ENCODE results near the gene ZFPL1.

GRCh38 chr11:65087216-65087615, 3.2 kb downstream of the ZFPL1 start:
- TF ChIP-seq, protein P1, sequence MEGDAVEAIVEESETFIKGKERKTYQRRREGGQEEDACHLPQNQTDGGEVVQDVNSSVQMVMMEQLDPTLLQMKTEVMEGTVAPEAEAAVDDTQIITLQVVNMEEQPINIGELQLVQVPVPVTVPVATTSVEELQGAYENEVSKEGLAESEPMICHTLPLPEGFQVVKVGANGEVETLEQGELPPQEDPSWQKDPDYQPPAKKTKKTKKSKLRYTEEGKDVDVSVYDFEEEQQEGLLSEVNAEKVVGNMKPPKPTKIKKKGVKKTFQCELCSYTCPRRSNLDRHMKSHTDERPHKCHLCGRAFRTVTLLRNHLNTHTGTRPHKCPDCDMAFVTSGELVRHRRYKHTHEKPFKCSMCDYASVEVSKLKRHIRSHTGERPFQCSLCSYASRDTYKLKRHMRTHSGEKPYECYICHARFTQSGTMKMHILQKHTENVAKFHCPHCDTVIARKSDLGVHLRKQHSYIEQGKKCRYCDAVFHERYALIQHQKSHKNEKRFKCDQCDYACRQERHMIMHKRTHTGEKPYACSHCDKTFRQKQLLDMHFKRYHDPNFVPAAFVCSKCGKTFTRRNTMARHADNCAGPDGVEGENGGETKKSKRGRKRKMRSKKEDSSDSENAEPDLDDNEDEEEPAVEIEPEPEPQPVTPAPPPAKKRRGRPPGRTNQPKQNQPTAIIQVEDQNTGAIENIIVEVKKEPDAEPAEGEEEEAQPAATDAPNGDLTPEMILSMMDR (IDR thresholded peaks at IDR 0.05 in 4 of 5, conservative IDR thresholded peaks at IDR 0.05 in 1 of 5), result no peak
- no peak for TF ChIP-seq POLR2A (IDR thresholded peaks at IDR 0.05)
